SH-SY5Y (cell line): ENCODE measurements around the gene TBC1D19.

ENCODE experiments used
- GATA2 ChIP-seq: IDR thresholded peaks from 2 replicates; pipeline ENCODE4 v1.6.1; 2011; ENCODE audit warnings: mild to moderate bottlenecking, low read depth, low read length
- GATA3 ChIP-seq: IDR thresholded peaks from 2 replicates; pipeline ENCODE4 v1.6.1; 2011; ENCODE audit warnings: low read depth, mild to moderate bottlenecking, low read length, moderate library complexity

DNA sequence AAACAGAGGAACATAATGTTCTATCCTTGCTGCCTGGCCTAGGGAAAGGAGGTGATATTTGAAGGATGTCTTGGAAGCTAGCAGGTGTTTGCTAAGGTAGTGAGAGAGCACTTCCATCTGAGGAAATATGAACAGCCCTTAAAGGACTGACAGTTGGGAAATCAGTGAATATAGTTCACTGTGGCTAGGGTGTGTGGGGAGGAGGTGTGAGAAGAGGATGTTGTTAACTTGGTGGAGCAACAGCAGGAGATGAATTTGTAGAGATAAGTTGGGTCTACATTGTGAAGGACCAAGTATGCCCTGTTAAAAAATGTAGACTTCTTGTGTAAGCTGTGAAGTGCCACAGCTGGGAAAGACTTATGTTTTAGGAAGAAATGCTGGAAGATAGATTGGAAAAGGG, 25.5 kb downstream of the TBC1D19 start:
- TF ChIP-seq GATA2 (no peak), GATA3 (no peak)
